Stimulated activated CD8-positive, alpha-beta memory T cell treated with anti-CD3 and anti-CD28 coated beads, Interleukin-12 subunit alpha, Interleukin-12 subunit beta, amount 100 ng/mL, for 4 hours (primary cell): ENCODE data around the gene LHX1.

Source experiments
- DNase-seq: peaks from one replicate; pipeline ENCODE4 v3.0.0-alpha.2; 2020; ENCODE audit warnings: low read depth

The LHX1 gene

GRCh38 chr17:36972186-36972700, 35.0 kb downstream of the LHX1 start:
- DNase-seq = no peak

- no peak for DNase-seq
These were observed 35.6 kb downstream of the LHX1 start for GRCh38 chr17:36972905-36973304.

- no peak for DNase-seq
These were observed 38.7 kb downstream of the LHX1 start for GRCh38 chr17:36975922-36976515.

GRCh38 chr17:36977066-36977465, 39.8 kb downstream of the LHX1 start:
- DNase-seq = no peak

GRCh38 chr17:36977568-36977967, 40.3 kb downstream of the LHX1 start:
- no peak for DNase-seq

GRCh38 chr17:36978810-36979564, 41.7 kb downstream of the LHX1 start:
- no peak for DNase-seq

GRCh38 chr17:36979565-36979941, 42.3 kb downstream of the LHX1 start:
- DNase-seq = no peak

- DNase-seq = no peak
These were observed 43.0 kb downstream of the LHX1 start for GRCh38 chr17:36980280-36980761.

GRCh38 chr17:36983618-36984017, 46.3 kb downstream of the LHX1 start:
- DNase-seq = no peak

GRCh38 chr17:36989173-36989572, 51.9 kb downstream of the LHX1 start:
- no peak for DNase-seq

GRCh38 chr17:36992701-36993100, 55.4 kb downstream of the LHX1 start:
- DNase-seq = no peak

- DNase-seq = no peak
These were observed 56.0 kb downstream of the LHX1 start for GRCh38 chr17:36993227-36993626.
